HG02798 (cell line): ENCODE data around the gene TACR2.

Source experiments
- ATAC-seq: cut with Tn5 transposase; IDR thresholded peaks from one replicate; pipeline ENCODE4 v1.9.1; 2021; ENCODE audit warnings: mild to moderate bottlenecking; ENCODE audit not compliant: unreplicated experiment, poor library complexity

Gene TACR2

DNA sequence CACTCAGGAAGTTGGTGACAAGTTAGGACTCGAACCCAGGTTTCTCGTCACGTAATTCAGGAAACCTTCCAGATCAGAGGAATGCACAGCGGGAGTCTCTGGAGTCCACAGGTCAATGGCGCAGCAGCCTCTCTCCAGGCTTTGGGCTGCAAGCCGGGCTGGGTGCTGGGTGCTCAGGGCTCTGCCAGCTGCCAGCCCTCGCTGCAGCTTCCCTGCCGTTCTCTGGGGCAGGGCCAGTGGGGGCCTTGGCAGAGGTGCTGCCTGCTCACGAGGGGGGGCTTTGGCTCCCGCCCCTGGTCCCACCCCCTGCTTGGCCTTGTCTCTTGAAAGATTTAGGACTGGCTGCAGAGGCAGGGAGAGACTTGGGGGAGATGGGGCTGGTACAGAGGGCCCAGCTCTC, at the start of gene TACR2:
Gene TACR2 (minus strand): TSS at position 224 of the 400 bp plus-strand sequence. CDS start 595 bp downstream, outside the sequence.
- no peak for ATAC-seq

DNA sequence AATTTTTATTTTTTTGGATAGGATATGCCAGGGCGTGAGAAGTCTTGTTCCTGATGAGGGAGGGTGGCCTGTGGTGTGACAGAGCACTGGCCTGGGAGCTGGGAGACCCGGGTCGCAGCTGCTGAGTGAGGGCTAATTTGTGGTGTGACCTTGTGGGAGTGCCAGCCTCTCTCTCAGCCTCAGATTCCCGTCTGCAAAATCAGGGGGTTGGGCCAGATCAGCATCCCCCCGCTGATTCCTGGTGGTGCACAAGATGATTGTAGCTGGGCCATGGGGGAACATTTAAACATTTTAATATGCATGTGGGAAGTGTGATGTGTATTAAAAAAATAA, 49.4 kb upstream of the TACR2 start:
- no peak for ATAC-seq

DNA sequence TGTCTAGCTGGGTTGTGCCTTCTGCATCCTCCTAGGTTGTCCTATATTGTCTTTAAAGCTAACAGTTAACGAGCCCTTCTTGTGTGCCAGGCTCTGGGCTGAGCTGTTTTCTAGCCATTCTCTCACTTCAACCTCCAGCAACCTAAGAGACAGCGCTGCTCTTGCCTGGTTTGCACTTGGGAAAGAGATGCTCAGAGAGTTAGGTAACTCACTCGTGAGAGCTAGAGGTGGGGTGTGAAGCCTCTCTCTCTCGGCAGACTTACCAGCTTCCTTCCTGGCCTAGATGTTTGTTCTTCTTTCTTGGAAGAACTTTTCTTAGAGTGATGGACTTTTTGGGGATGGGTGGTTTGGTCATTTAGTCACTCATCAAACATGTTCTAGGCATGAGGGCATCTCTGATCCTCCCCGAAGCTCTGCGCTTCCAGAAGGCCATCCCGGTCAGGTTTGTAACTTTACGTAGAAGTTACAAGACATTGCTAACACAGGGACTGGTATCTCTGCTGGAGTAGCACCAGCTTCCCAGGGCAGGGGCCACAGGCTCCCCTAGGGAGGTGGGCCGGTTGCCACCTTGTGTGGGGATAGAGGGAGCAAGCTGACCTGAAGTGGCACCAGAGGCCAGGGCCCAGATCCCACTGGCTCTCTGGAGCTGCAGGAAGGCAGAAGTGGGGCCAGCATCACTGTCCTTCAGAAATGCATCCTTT, 48.9 kb upstream of the TACR2 start:
- ATAC-seq, result no peak

DNA sequence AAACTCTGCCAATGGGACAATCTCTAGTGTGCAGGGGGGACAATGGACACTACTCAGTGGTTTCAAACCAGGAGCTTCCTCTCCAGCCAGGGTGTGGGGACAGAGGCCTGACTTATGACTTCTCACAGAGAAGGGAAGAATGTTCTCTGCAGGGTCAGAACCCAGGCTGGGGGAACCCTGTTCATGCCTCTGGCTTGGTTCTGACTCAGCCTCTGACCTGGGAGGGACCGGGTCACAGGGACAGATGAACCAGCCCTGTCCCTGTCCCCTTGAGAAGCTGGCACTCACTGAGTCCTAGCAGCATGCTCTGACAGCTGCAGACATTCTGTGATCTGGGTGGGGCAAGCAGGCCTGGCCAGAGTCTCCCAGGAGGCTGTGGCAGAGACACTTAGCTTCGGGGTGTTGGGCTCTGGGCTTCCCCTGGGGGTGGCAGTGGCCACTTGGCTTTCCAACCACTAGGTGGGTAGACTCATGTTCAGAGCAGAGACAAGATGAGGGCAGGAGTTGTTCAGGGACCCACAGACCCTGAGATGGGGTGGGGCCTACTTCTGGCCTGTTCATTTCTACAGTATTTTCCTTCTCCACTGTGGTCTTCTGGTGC, 48.2 kb upstream of the TACR2 start:
- ATAC-seq, result peak; percentile 45

DNA sequence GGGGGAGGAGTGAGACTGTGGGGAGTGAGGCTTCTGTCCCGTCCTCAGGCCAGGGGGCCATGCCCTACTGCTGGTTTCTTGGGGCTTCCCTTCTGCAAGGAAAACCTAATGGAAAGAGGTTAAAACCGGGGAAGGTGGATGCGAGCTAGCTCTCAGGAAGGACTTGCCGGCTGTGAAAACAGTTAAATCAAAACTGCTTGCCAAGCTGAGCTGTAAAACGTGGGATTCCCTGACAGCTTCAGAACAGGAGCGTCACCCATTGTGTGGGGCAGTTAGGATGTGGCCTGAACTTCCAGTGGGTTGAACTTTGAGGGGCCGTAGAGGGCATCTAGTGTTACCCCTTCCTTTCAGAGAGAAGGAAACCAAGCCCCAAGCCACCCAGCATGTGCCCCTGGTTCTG, 47.7 kb upstream of the TACR2 start:
- ATAC-seq, result no peak

DNA sequence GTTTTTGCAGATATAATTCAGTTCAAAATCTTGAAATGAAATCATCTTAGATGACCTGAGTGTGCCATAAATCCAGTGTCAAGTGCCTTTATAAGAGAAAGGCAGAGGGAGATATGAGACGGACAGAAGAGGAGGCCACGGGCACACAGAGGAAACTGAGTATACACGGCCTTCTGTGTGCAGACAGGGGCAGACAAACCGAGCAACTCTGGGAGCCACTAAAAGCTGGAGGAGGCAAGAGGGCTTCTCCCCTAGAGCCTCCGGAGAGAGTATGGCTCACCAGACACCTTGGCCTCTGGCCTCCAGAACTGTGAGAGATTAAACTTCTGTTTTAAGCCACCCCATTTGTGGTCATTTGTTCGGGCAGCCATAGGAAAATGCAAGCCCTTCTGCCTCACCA, 47.2 kb upstream of the TACR2 start:
- no peak for ATAC-seq

DNA sequence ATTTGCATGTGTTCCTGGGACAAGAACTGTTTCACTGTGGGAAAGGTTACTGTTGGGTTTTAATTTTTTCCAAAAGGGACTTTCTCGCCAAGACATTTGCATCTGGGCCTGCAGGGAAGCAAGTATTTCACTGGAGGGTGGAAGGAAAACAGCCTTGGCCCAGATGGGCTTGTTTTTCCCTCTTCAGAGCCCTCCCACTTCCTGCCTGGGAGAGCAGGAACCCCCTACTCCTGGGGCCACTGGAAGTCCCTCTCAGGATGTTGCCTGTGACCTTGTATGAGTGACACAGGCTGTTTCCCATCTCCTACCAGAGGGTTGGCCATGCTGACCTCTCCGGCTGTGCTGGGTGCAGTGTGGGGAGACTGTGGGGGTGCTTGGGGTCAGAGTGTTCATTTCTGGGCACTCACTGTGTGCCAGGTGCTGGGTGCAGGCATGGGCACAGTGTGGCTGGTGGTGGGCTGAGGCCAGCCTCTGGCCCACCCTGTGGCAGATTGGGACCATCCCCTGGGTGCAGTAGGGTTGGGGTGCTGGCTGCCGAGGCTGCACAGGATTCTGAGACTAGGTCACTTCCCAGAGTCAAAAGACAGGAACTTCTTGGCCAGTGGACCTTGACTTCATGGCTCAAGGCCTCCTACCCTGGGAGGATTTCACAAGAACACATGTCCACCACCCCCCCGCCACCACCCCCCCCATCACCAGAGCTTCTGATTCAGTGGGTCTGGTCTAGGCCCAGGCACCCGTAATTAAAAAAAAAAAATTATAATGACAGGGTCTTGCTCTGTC, 44.7 kb upstream of the TACR2 start:
- ATAC-seq, result no peak

DNA sequence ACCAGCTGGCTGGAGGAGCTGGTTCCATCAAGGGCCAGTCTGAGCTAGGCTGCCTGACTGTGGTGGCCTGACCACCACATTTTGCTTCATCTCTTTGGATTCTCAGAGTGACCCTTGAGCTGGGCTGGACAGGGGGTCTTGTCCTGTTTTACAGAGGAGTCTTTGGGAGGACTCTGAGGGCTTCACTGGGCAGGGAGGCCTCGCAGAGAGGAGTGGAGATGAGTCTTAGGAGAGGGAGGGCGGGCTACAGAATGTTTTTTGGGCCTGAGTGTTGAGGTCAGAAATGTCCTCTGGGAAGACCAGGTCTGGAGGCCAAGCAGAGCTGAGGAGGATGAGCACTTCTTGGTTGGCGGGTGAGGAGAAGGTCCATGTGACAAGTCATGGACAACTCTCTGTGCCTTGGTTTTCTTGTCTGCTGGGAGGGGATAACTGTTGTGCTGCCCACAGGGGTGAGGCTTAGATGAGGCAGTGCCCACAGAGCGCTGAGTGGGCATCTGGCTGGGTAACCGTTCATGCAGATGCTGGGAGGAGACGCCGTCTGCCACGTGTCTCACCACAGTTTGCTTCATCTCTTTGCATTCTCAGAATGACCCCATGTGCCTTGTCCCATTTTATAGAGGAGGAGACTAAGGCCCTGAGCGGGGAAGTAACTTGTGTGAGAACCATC, 44.0 kb upstream of the TACR2 start:
- no peak for ATAC-seq

DNA sequence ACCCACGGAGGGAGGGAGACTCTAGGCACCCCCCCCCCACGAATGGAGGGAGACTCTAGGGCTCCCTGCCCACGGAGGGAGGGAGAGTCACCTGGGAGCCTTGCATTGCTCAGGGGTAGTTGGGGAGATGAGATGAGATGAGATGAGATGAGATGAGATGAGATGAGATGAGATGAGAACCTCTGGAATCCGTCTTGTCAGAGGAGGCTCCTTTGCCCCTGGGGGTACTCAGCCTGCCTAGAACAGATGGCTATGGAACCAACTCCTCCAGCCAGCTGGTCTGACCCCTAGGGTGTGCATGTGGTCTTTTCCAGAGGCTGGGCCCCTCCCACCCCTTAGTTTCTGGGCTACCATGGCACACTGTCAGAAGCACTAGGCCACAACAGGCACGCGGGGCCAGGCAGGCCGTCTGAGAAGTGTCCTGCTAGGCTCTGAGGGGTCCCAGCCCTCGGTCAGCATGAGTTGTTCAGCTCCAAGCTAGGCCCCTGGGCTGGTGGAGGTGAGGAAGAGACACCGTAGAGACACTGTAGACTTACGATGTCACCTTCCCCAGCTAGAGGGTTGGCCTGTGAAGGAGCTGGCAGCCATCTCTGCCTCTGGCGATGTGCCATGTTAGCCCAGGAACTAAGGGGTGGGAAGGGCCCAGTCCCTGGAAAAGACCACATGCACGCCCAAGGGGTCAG, 43.3 kb upstream of the TACR2 start:
- no peak for ATAC-seq

DNA sequence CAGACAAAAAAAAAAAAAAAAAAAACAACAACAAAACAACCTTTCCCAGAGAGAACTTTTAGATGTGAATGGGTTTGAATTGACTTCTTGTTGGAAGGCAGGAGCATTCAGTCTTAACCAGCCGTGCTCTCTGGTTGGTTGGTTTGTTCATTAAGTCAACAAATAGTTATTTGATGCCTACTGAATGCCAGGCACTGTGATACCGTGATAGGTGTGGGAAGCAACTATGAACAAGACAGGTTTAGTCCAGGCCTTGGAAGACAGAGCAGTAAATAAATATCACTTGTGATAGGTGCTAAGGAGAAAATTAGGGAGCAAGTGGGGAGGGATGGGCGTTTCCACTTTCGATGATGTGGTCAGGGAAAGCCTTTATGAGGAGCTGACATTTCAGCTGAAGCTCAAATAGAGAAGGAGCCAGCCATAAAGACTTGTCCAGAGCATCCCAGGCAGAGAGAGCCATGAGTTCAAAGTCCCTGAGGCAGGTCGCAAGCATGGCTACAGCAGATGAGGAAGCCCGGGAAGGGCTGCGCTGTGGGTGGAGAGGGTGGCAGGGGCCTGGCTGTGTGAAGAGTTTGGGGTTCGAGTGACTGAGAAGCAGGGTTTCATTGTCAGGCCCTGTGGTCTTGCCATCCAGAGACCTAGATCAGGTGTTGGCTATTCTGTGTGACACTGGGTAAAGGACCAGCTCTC, 42.5 kb upstream of the TACR2 start:
- no peak for ATAC-seq

DNA sequence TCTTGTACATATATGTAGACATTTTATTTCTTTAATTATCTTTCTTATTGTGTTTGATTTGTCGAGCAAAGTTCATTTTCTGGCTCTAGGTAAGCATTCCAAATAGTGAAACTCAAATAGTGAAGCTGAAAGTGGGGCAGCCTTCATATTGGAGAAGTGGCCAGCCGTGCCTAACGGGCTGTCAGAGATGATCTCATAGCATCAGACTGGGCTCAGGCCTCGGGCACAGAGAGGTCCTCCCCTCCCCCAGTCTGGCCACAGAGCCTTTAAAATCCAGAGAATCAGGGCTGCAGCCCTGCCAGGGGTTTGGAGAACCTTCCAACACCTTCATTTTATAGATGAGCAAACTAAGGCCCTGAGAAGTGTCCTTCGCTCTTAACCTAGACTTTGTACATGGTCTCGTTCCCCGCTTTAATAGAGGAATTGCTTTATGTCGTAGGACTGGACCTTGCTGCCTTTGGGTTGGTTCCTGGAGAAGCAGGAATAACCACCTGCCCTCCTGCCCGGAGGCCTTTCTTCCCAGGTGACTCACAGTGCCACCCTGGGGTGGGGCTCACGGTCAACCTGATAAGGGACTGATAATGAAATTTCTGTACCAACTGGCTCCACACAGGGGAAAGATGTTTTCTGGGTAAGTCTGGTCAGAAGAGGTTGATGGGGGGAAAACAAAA, 41.8 kb upstream of the TACR2 start:
- no peak for ATAC-seq

DNA sequence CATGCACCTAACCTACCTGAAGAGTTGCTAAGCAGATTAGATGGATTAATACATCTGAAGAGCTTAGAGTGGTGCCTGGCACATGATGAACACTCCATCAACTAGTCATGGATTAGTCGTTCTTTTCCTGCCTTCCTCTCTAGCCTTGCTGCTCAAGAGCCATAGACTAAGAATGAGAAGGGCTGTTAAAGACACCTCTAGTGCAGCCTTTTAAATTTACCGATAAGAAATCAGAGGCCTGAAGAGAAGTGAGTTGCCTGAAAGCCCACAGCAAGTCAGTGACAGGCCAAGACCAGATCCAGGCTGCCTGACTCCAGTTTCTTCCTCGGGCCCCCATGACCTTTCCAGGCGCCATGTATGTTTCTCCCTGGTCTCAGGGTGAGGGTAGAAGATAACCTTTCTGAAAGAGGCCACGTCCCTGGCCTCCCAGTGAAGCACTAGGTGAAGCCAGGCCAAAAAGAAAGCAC, 41.1 kb upstream of the TACR2 start:
- no peak for ATAC-seq

DNA sequence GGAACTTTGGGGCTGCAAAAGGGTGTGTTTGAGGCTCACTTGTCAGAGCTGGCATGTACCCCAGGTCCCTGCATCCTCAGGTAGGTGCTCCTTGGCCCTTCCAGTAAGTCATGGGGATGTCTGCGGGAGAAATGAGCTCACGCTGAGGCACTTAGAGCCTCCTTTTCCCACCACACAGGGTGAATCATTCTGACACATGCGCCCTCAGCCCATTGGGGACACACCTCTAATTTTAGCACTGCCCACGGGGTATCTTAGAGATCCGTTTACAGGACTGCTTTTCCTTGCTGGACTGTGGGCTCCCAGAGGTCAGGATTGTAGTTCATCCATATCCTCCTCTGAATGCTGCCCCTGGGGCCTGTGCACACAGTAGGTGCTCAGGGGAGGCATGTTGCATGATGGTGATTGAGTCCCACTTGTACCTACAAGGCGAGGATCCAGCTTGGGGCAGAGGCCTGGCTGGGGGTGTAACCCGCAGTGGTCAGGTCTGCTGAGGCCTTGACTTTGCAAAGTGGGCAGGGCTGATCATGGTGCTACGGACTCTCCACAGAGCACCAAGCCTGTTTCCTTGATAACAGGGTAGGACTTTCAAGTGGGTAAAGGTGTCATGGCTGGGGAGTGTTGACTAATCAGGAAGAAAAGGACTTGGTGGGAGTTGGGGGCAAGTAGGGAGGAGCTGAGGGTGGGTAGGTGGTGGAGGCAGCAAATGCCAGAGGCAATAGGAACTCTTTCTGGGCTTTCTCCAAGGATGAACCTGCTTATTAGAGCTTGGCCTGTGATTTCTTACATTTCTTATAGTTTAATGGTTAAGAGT, 40.4 kb upstream of the TACR2 start:
- ATAC-seq, result no peak

DNA sequence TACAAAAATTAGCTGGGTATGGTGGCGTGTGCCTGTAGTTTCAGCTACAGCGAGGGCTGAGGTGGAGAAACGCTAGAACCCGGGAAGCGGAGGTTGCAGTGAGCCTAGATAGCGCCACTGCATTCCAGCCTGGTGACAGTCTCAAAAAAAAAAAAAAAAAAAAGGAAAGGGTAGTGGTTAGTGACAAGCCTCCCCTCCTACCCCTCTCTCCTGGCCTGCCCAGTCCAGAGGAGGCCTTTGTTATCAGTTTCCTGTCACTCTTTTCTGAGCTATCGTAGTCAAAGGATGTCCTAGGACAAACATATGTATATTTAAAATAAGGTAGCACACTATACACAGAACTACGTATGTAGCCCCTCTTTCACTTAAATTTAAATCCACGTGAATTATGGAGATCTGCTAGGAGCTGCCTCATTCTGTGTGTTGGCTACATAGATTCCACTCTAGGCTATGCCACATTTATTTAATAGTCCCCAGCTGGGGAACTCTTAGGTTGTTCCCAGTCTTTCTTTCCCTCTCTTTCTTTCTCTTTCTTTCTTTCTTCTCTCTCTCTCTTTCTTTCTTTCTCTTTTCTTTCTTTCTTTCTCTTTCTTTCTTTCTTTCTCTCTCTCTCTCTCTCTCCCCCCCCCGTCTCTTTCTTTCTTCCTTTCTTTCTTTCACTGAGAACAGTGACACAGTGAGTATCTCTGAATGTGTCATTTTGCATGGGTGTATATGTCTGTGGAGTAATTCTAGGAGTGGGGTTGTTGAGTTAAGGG, 38.5 kb upstream of the TACR2 start:
- ATAC-seq, result no peak

DNA sequence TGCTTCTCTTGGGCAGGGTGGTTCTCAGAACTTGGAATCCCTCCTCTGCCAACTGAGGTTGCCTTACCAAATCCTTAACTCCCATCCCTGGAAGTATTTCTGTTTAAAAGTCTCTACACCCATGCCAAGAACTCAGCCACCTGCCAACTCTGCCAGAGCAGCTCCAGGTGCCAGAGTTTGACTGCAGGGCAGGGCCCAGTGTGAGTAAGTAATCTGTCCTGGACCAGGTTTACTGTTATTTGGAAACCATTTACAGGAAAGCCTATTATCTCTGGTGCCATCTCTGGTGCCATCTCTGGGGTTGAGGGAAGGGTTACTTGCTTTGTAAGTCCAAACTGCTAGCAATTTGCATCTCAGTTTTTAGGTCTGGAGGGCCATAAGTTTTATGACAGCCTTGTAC, 37.1 kb upstream of the TACR2 start:
- ATAC-seq, result no peak

DNA sequence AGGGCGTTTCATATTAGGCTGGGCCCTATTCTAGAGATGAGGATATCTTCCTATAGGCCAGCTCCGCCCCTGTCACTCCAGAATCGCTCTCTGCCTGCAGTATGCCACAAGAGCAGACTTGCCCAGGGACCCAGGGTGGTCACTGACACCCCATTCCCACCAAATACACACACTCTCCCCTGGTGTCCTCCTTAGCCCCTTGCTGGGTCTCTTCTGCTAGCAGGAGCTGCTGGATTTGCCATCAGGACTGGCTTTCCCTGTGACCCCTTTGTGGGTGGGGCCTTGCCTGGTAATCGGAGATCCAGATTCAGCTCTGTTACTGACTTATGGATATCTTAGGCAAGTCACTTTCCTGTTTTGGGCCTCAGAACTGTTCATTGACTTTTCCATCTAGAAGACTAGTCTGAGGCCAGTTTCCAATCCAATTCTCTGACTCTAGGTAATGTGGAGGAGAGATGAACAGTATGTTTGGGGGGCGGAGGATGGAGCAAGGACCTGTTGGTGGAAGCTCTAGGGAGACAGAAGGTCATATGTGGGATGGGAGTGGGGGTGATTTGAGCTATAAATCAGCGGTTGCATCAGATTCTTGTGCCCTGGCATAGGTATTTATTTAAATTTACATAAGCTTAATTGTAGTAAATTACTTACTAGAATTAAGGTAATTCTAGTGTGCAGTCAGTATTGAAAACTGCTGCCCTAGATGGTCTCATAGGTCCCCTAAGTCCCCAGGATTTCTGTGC, 36.1 kb upstream of the TACR2 start:
- ATAC-seq, result no peak

DNA sequence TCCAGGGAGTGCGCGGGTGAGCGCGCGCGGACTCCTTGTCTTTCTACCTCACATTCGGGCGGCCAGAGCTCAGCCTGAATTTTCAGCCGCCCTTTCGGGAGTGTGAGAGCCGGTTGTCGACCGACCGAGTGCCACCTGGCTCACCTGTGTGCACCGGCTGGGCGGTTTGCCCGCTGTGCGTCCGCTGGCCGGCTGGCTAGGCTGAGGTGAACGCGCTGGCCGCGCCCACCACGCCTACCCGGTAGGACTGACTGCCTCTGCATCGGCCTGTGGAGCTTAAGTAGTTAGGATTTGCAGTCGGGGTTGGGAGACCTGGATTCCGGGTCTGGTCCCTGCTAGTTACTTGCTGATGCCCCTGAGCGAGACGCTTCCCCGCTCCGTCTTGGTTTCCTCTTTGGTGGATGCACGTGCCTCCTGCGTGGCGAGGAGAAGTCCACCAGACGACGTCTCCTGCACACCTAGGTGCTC, 35.1 kb upstream of the TACR2 start:
- ATAC-seq, result no peak
